ENCODE measurements around the gene RAB27A.
"Not testable (repeated sequence)": the region's sequence is repeated elsewhere in the genome, so short reads cannot be mapped to it uniquely, and the experiment has no call there.

The RAB27A gene

GRCh38 chr15:55253580-55253979 lies 36.0 kb downstream of the RAB27A start:
- no peak for DNase-seq (ENCODE audit: insufficient read length, low spot score)
- FAIRE-seq: no peak

DNA sequence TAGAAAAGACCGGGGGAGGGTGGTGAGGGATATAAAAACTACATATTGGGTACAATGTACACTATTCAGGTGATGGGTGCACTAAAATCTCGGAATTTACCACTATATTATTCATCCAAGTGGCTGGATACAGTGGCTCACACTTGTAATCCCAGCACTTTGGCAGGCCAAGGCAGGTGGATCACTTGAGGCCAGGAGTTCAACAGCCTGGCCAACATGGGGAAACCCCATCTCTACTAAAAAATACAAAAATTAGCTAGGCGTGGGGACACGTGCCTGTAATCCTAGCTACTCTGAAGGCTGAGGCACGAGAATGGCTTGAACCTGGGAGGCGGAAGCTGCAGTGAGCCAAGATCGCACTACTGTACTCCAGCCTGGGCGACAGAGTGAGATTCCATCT lies 37.4 kb downstream of the RAB27A start:
- DNase-seq (ENCODE audit: insufficient read length, low spot score); FAIRE-seq: not testable (repeated sequence)

GRCh38 chr15:55250941-55251340 lies 38.7 kb downstream of the RAB27A start:
- DNase-seq (ENCODE audit: insufficient read length, low spot score): no peak
- no peak for FAIRE-seq

DNA sequence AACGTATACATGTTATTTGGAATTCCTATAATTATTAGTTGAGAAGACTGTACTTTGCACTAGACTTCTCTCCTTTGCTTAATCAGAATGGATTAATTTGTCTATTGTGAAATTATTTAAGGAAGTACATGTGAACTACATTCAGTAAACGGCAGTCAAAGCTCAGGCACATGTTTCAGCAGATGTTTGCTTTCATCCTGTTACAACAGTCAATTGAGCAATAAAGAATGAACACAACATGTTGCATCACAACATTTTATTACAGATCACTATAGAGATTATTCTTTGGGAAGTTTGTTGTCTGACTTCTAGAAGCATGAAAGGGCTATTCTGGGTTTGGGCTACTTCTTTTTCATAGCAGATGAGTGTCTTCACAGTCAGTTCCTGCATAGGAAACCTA lies 39.2 kb downstream of the RAB27A start:
- no peak for FAIRE-seq
- DNase-seq (ENCODE audit: insufficient read length, low spot score): no peak

GRCh38 chr15:55249885-55250284 lies 39.7 kb downstream of the RAB27A start:
- not testable (repeated sequence) for DNase-seq (ENCODE audit: insufficient read length, low spot score); FAIRE-seq

DNA sequence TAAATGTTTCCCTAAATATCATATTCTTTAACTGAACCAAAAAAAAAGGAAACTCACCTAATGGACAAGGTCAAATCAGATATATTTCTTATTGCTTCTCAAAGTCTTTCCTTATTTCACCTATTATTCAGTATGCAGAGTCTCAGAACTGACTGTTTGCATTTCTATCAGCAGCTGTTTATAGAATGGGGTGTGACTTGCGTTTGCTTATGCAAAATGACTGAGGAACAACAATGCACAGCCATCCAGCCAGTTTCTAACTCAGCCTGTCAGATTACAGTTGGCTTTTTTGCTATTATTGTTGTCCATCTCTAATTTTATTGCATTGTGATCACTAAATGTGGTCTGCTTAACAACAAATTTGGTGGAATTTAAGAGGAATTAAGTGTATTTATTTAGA lies 40.7 kb downstream of the RAB27A start:
- DNase-seq (ENCODE audit: insufficient read length, low spot score): no peak
- FAIRE-seq: no peak

DNA sequence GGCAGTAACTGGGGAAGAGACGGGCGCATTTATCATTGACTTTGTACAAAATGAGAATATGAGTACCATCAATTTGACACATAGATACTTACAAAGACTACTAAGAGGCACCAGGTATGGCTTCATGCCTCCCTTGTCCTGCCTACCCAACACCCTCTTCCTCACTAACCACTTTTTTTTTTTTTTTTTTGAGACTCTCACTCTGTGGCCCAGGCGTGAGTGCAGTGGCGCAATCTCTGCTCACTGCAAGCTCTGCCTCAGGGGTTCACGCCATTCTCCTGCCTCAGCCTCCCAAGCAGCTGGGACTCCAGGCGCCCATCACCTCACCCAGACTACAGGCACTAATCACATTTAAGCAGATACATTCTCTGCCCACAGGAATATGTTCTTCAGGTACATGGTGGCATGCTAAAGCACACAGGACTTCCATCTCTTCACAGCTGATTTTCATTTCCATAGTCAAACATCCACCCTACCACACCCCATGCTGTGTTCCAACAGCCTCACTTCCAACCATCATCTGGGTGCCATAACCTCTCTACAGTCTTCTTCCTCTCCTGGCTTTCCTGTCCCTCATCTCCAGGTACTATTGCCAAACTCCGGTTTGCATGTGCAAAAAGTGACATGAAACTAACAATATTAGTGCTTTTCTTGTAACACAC lies 41.7 kb downstream of the RAB27A start:
- DNase-seq (ENCODE audit: insufficient read length, low spot score): no peak
- FAIRE-seq: no peak

- FAIRE-seq (no peak), DNase-seq (ENCODE audit: insufficient read length, low spot score) (no peak)
These were observed 42.3 kb downstream of the RAB27A start for GRCh38 chr15:55247311-55247710.

GRCh38 chr15:55246567-55246966 lies 43.0 kb downstream of the RAB27A start:
- FAIRE-seq (no peak), DNase-seq (ENCODE audit: insufficient read length, low spot score) (no peak)

DNA sequence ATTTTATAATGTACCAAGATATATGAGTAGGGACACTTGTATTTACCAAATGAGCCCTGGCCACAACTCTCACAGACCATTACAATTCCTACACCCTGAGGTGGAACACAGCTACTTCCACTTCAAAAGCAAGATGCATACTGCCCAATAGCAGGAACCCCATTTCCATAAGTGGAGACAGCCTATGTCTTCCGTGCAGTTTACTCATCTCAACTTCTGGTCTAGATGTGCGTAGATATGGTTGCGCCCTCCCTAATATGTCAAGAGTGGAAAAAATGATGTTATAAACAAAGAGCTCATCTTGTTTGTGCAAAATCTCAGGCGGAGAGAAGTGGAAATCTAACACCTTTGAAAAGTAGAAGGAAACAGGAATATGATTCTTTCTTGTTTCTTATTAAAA lies 44.6 kb downstream of the RAB27A start:
- FAIRE-seq (no peak), DNase-seq (ENCODE audit: insufficient read length, low spot score) (no peak)

DNA sequence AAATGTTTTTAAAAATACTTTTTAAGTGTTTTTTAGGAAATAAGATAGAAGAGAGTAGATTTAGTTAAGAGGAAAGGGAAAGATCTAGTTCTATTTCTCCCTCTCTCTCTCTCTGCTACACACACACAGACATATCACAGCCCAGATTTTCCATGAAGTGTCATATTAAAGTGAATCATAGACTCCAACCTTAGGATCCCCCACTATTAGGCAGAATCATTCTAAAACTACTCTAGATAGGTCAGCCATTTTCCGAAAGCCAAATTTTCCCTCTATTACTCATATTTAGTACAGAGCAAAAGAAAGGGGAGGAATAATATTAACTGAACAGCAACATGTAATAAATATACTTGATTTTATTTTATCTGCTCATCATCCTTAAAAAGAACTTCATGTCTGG lies 47.7 kb downstream of the RAB27A start:
- FAIRE-seq (no peak), DNase-seq (ENCODE audit: insufficient read length, low spot score) (no peak)

GRCh38 chr15:55241186-55241585 lies 48.4 kb downstream of the RAB27A start:
- no peak for FAIRE-seq
- no peak for DNase-seq (ENCODE audit: insufficient read length, low spot score)

DNA sequence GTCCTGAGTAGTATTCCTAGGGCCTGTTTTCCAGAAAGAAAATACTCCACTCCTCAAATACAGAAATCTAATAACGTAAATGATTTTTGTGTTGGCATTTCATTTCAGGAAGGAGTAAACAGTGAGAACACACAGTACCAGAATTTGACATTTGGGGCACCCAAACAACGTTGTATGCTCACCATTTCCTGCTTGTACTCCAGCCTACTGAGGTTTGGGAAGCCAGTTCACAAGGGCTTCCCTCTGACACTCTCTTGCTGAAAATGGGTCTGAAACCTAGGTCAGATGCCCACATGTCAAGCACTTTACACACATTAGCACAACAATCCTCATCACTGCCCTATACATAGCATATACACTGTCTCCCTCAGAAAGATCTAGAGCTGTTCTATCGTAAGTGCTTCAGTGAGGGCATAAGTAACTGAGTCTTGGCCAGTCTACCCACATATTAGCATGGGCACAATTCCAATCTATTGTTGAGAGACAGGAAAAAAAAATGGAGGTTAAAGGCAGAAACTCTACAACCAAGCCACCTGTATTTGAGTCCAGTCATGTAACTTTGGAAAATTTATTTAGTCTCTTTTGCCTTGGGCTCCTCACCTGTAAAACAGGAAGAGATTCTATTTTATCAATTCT lies 49.4 kb downstream of the RAB27A start:
- FAIRE-seq (no peak), DNase-seq (ENCODE audit: insufficient read length, low spot score) (no peak)

DNA sequence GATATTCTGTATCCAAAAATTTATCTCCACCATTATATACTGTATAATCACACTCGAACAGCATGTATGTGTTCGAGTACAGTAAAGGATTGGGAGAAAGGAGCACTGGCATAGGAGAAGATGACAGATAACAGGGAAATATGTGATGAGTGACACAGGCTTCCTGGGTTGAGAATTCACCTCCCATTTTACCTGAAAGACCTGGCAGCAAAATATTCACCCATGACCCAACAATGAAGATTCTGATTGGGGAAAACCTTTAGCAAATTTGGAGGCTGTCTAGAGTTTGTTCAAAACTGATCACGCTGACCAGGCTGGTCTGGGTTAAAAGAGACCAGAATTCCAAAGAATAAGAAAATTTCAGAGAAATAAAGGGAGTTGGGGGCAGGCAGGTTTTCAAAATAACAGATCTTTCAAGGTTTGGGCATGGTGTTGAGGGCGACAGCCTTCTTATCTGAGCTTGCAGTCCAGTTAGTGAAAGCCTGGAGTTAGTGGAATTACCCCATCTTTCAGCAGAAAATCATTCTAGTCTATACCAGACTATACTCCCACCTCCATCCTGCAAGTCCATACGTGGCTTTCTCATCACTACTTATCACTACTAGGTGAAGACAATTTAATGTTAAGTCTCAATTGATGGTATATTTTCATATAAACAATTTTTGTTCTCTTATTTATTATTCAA lies 50.0 kb downstream of the RAB27A start:
- no peak for DNase-seq (ENCODE audit: insufficient read length, low spot score)
- no peak for FAIRE-seq

DNA sequence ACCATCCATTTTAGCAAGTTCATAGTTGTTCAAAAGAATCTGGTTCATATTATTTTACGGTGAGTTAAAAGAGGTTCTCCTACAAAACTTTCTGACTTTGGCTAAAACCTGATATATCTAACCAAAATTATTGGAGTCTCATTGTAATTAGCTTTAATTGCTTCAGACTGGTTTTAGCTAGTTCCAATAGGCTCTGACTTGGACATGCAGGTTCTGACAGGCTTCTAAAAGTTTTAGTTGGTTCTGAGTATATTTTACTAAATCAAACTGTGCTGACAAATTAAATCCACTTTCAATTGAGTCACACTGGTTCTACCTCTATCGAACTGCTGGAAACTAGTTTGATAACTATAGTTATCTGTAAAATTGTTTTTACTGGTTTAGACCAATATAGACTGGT lies 50.7 kb downstream of the RAB27A start:
- DNase-seq (ENCODE audit: insufficient read length, low spot score): no peak
- FAIRE-seq: no peak

GRCh38 chr15:55237219-55238130 lies 52.1 kb downstream of the RAB27A start:
- FAIRE-seq (no peak), DNase-seq (ENCODE audit: insufficient read length, low spot score) (no peak)

- FAIRE-seq (no peak), DNase-seq (ENCODE audit: insufficient read length, low spot score) (no peak)
These were observed 54.0 kb downstream of the RAB27A start for GRCh38 chr15:55235546-55236036.

DNA sequence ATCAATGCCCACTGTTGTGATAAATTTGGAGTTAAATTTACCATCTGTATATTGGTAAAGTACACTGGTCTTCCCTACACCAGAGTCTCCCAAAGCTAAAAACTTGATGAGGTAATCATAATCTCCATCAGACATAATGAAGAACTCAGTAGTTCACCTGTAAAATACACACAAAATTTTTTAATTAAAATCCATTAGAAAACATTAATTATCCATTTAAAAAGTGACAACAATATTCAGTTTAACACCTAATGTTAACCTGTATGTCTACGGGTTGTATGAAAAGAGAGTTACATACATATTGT lies 54.9 kb downstream of the RAB27A start:
- DNase-seq (ENCODE audit: insufficient read length, low spot score) (no peak), FAIRE-seq (no peak)

DNA sequence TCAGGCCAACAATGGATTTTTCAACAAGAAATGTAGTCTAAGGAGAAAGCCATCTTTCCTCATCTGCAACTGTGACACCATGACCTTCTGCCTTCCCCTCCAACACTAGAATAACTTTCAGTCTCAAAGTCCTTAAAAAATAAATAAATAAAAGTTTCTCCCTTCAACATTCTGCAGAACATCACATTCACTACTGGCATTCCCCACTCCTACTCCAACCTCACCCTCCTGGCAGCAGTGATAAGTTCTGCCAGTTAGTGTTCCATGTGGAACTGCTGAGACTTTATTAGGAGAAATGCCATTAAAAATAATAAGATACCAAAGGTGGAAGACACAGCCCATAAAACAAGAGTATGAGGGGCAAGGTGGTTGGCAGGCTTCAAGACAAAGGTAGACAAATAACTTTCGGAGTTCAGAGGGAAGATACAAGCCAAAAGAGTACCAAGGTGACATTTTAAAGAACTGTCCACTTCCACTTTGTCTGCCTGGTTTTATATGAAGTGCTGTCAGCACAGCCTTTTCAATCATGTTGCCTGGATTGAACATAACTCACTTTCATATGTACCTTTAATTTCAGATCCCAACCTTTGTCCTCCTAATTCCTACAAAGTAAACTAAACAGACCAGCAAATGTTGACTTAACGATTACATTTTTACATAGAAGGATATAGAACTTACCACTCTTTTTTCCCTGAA lies 55.4 kb downstream of the RAB27A start:
- FAIRE-seq: no peak
- DNase-seq (ENCODE audit: insufficient read length, low spot score): no peak

GRCh38 chr15:55231455-55231854 lies 58.2 kb downstream of the RAB27A start:
- FAIRE-seq (no peak), DNase-seq (ENCODE audit: insufficient read length, low spot score) (no peak)

Measured in HTR-8/SVneo (cell line).